IMR-90 (cell line): ENCODE data around the gene APEX1. TPM values are rescaled to one million over a fixed set of nuclear protein-coding genes. Genes with fewer than 3 reads are reported as not detected.
A peak's percentile ranks its signal among the peaks of the same experiment; 100 is the strongest.

Experiments
- ATAC-seq: fragments of 200-7000 bp; cut with Tn5 transposase; 2 replicates; pipeline ENCODE4 v1.9.1; 2020; ENCODE audit warnings: low read depth, mild to moderate bottlenecking, moderate library complexity
- BruUV-seq: library from RNA; stranded (reverse); fragments of 400-500 nt; replicated peaks from 2 replicates; lab custom pipeline; 2021; lab: Mats Ljungman, UMichigan
- CTCF ChIA-PET: fragments of 300-600 bp; formaldehyde crosslinking; extraction: SDS; loops from one replicate; lab custom pipeline; 2021; ENCODE audit warnings: antibody characterized with exemption; lab: Yijun Ruan, JAX
- POLR2A ChIA-PET: fragments of 300-600 bp; sonication (Branson Sonifier 250); formaldehyde crosslinking; loops from one replicate; lab custom pipeline; 2022; ENCODE audit warnings: antibody characterized with exemption; ENCODE audit not compliant: unreplicated experiment; lab: Charles Lee
- DNase-seq: peaks from one replicate; pipeline ENCODE4 v3.0.0; 2013
- H2AFZ ChIP-seq: replicated peaks from 2 replicates; pipeline ENCODE3; 2013; ENCODE audit warnings: low read length, mild to moderate bottlenecking; ENCODE audit not compliant: poor library complexity
- H2AK5ac ChIP-seq: 2 replicates; pipeline ENCODE4 v1.6.1; 2013; ENCODE audit warnings: low read depth, low read length, inconsistent platforms
- H2AK9ac ChIP-seq: replicated peaks from 2 replicates; pipeline ENCODE3; 2013; ENCODE audit warnings: mild to moderate bottlenecking, low read depth, low read length, moderate library complexity; ENCODE audit not compliant: poor library complexity
- H2BK120ac ChIP-seq: 2 replicates; pipeline ENCODE4 v1.6.1; 2013; ENCODE audit warnings: low read depth, low read length, inconsistent platforms
- H2BK15ac ChIP-seq: 3 replicates; pipeline ENCODE4 v1.6.1; 2013; ENCODE audit warnings: low read depth, low read length, inconsistent platforms
- H2BK20ac ChIP-seq: 2 replicates; pipeline ENCODE4 v1.6.1; 2013; ENCODE audit warnings: low read depth, mild to moderate bottlenecking, inconsistent platforms, low read length, moderate library complexity
- H2BK5ac ChIP-seq: 2 replicates; pipeline ENCODE4 v1.6.1; 2013; ENCODE audit warnings: mild to moderate bottlenecking, low read depth, low read length, inconsistent platforms; ENCODE audit not compliant: poor library complexity, severe bottlenecking
- H3K14ac ChIP-seq: replicated peaks from 2 replicates; pipeline ENCODE4 v1.6.1; 2013; ENCODE audit warnings: low read depth, low read length, inconsistent platforms
- H3K18ac ChIP-seq: 2 replicates; pipeline ENCODE4 v1.6.1; 2013; ENCODE audit warnings: low read depth, low read length, control low read depth
- H3K23ac ChIP-seq: 2 replicates; pipeline ENCODE4 v1.6.1; 2013; ENCODE audit warnings: low read depth, low read length, inconsistent platforms
- H3K27ac ChIP-seq: 2 replicates; pipeline ENCODE4 v1.5.1; 2013; ENCODE audit warnings: mild to moderate bottlenecking, control low read depth, low read length; ENCODE audit not compliant: insufficient read depth
- H3K27me3 ChIP-seq: 2 replicates; pipeline ENCODE4 v1.6.1; 2013; ENCODE audit warnings: low read length; ENCODE audit not compliant: control insufficient read depth, insufficient read depth
- H3K36me3 ChIP-seq: 2 replicates; pipeline ENCODE4 v1.6.1; 2013; ENCODE audit warnings: low read length, mixed read lengths; ENCODE audit not compliant: control insufficient read depth, insufficient read depth
- H3K4ac ChIP-seq: 2 replicates; pipeline ENCODE4 v1.6.1; 2013; ENCODE audit warnings: low read depth, low read length, inconsistent platforms
- H3K4me1 ChIP-seq: 2 replicates; pipeline ENCODE4 v1.6.1; 2013; ENCODE audit warnings: low read length, mixed read lengths; ENCODE audit not compliant: control insufficient read depth, insufficient read depth
- H3K4me2 ChIP-seq: 2 replicates; pipeline ENCODE4 v1.6.1; 2013; ENCODE audit warnings: low read depth, mild to moderate bottlenecking, control low read depth, low read length, moderate library complexity
- H3K4me3 ChIP-seq: 2 replicates; pipeline ENCODE4 v1.5.1; 2013; ENCODE audit warnings: low read depth, mild to moderate bottlenecking, control low read depth, low read length, moderate library complexity; ENCODE audit not compliant: insufficient read depth
- H3K56ac ChIP-seq: 2 replicates; pipeline ENCODE4 v1.6.1; 2013; ENCODE audit warnings: low read length, inconsistent platforms; ENCODE audit not compliant: insufficient read depth; ENCODE audit errors: extremely low read depth
- H3K79me1 ChIP-seq, 2 experiments: 2 replicates each; pipeline ENCODE4 v1.6.1; 2013; ENCODE audit warnings: low read length in 2 of 2, inconsistent platforms in 1 of 2, low read depth in 1 of 2
- H3K9ac ChIP-seq: 2 replicates; pipeline ENCODE4 v1.6.1; 2013; ENCODE audit warnings: low read depth, low read length, control low read depth
- H3K9me1 ChIP-seq: 2 replicates; pipeline ENCODE4 v1.6.1; 2013; ENCODE audit warnings: low read length, inconsistent platforms; ENCODE audit not compliant: insufficient read depth
- H3K9me3 ChIP-seq: 2 replicates; pipeline ENCODE4 v1.6.1; 2013; ENCODE audit warnings: low read length; ENCODE audit not compliant: control insufficient read depth, insufficient read depth
- H4K20me1 ChIP-seq: 2 replicates; pipeline ENCODE4 v1.6.1; 2013; ENCODE audit warnings: low read length, inconsistent platforms; ENCODE audit not compliant: insufficient read depth
- H4K5ac ChIP-seq: 2 replicates; pipeline ENCODE4 v1.6.1; 2013; ENCODE audit warnings: mild to moderate bottlenecking, low read depth, low read length, control low read depth
- H4K8ac ChIP-seq, 2 experiments: 2 replicates each; pipeline ENCODE4 v1.6.1; 2013; ENCODE audit warnings: low read depth in 2 of 2, low read length in 2 of 2, control low read depth in 1 of 2, inconsistent platforms in 1 of 2
- H4K91ac ChIP-seq: 2 replicates; pipeline ENCODE4 v1.6.1; 2013; ENCODE audit warnings: low read depth, low read length, inconsistent platforms; ENCODE audit not compliant: insufficient read depth
- BHLHE40 ChIP-seq: fragments of 150-350 bp; IDR thresholded peaks from 2 replicates; pipeline ENCODE4 v1.6.1; 2016; ENCODE audit warnings: mild to moderate bottlenecking, low read depth, low read length
- MAZ ChIP-seq: IDR thresholded peaks from 2 replicates; pipeline ENCODE4 v1.6.1; 2012; ENCODE audit warnings: low read depth, mild to moderate bottlenecking, low read length, improper control_type of control experiment, moderate library complexity, borderline replicate concordance
- POLR2A ChIP-seq: IDR thresholded peaks from 2 replicates; pipeline ENCODE4 v1.6.1; 2012; ENCODE audit warnings: mild to moderate bottlenecking, low read depth, low read length
- SMC3 ChIP-seq: fragments of 150-350 bp; IDR thresholded peaks from 2 replicates; pipeline ENCODE4 v1.6.1; 2016; ENCODE audit warnings: low read depth, mild to moderate bottlenecking, antibody characterized with exemption, low read length, moderate library complexity
- WGBS, 2 experiments: methylation state at CpG; one replicate each; pipeline versions ENCODE4 v1.1.5 to v1.1.7; 2013; ENCODE audit warnings: missing lambda C conversion rate in 2 of 2; ENCODE audit not compliant: insufficient read length in 1 of 2; ENCODE audit errors: extremely low coverage in 2 of 2; 5-methylcytosine and 5-hydroxymethylcytosine counted together
- dilution Hi-C: fragments of 300-500 bp; cut with HindIII; formaldehyde crosslinking; loops from one replicate; pipeline ENCODE4 v1.14.3; 2018; ENCODE audit warnings: low sequenced_read_pairs; ENCODE audit not compliant: unreplicated experiment
- in situ Hi-C: fragments of 300-500 bp; cut with MboI; formaldehyde crosslinking; loops from 3 replicates; pipeline ENCODE4 v1.14.3; 2019; ENCODE audit warnings: low sequenced_read_pairs, inconsistent platforms, mixed read lengths
- intact Hi-C: fragments of 100-400 bp; cut with micrococcal nuclease; formaldehyde crosslinking; loops from 2 replicates; pipeline ENCODE4 v1.10.0; 2022
- polyA plus RNA-seq, 3 experiments: library from polyadenylated mRNA; depleted of rRNA; stranded (reverse); fragments of >200 nt; gene quantifications; 2 replicates each; pipeline ENCODE4 v1.2.3, GENCODE V29; 2012; ENCODE audit warnings: low replicate concordance in 1 of 3
- total RNA-seq: library from RNA; depleted of rRNA; stranded (reverse); fragments of >200 nt; gene quantifications from 2 replicates; pipeline ENCODE4 v1.2.3, GENCODE V29; 2012

APEX1 gene
- total and polyA plus RNA-seq, 2 of the 4 experiments (the other 2 are of a cell fraction): 125 to 241 TPM

DNA sequence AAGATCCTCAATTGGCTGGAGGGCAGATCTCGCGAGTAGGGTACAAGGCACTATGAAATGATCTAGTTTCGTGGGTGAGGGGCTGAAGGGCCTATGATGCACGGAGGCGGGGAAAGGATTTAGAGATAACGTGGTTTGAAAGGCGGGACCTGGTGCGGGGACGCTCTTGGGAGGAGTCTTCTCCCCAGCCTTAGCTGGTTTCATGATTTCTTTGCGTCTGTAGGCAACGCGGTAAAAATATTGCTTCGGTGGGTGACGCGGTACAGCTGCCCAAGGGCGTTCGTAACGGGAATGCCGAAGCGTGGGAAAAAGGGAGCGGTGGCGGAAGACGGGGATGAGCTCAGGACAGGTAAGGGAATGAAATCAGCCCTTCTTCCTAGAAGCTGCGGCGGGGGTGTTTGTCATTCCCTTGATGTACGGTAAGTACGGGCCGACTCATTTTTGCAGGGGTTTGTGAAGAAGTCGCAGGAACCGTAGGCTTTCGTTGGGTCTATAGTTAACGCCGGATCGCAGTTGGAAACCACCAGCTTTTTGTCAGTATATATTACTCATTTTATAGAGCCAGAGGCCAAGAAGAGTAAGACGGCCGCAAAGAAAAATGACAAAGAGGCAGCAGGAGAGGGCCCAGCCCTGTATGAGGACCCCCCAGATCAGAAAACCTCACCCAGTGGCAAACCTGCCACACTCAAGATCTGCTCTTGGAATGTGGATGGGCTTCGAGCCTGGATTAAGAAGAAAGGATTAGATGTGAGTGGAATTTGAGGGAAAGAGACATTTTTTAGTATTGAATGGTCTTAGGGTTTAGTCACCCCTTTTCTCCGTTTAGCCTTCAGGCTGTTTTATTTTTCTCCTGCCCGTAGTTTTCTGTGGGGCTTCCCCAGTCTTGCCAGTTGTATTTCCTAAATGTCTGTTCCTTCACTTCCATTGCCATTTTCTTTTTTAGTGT lies 602 bp downstream of the APEX1 start:
- in situ Hi-C loops: loop anchor here (25.0 kb wide), 1 partner anchor 632 kb away; the partner anchor contains the start of gene ZNF219

More for the DNA sequence above, 602 bp downstream of the APEX1 start:
- CTCF ChIA-PET: interaction anchor here (1.4 kb wide), 1 partner anchor 40 kb away, joined by 7 read pairs; no protein-coding TSS in a partner anchor
- Histone ChIP-seq H3K56ac (peak overlapping the region; percentile 85), H4K91ac (peak overlapping the region; percentile 68), H3K9me3 (no peaks in the 10 kb centered on the region), H2BK15ac (no peak overlapping the region), H3K23ac (peak overlapping the region; percentile 76), H3K4ac (peak overlapping the region; percentile 91), H4K5ac (peak overlapping the region; percentile 34), H3K18ac (peak overlapping the region; percentile 12; the same call in 1 of the 2 replicates), H3K4me1 (0 out of 2 replicates have a peak, but pooled peaks cover 4% of the 10 kb centered on the region), H4K8ac (peak overlapping the region; percentile 75 to 87), H3K36me3 (peaks cover 26% of the 10 kb centered on the region), H2AK9ac (peak overlapping the region; percentile 88), H3K27me3 (no peaks in the 10 kb centered on the region), H3K9me1 (peaks cover 8% of the 10 kb centered on the region; the same call in 1 of the 2 replicates), H3K9ac (peak overlapping the region; percentile 85), H3K4me2 (peak overlapping the region; percentile 55), H2BK20ac (no peak overlapping the region), H3K79me1 (peaks cover 26 to 48% of the 10 kb centered on the region in 2 experiments), H2AFZ (peak overlapping the region; percentile 97), H2AK5ac (peak overlapping the region; percentile 72), H3K14ac (peak overlapping the region; percentile 84), H3K4me3 (peak overlapping the region; percentile 62), H3K27ac (peak overlapping the region; percentile 80), H4K20me1 (0 out of 2 replicates have a peak, but pooled peaks cover 1% of the 10 kb centered on the region), H2BK5ac (peak overlapping the region; percentile 77), H2BK120ac (peak overlapping the region; percentile 51)
- DNase-seq (peak; percentile 89), ATAC-seq (peak; percentile 78)
- peak; percentile 48 for TF ChIP-seq POLR2A
- no peak for TF ChIP-seq SMC3
- no peak for TF ChIP-seq BHLHE40
- no peak for TF ChIP-seq MAZ
- WGBS, 2 experiments: 1% methylated on average over 21 of the region's 39 CpGs; no CpG with 5 or more reads in 1 of the 2 experiments
- POLR2A ChIA-PET: interaction anchor here (0.9 kb wide), 1 partner anchor 11 kb away, joined by 3 read pairs; no protein-coding TSS in a partner anchor
- no TSS peak for BruUV-seq
- intact Hi-C loops: loop anchor here (1.0 kb wide), 3 partner anchors 43 to 154 kb away; partner anchors contain the start of gene PARP2
- dilution Hi-C loops: no loop called here
